Measurements from ENCODE around the gene THSD7A. TPM values are rescaled to one million over a fixed set of nuclear protein-coding genes. Genes with fewer than 3 reads are reported as not detected.

Gene THSD7A
- total and polyA plus RNA-seq, 2 donors from 2014 or later: 5.1 to 24.3 TPM

- H3K27ac ChIP-seq (ENCODE audit: low read depth in 2 of 2, low read length in 2 of 2): no peak overlapping the region
- no peak for FAIRE-seq
- intact Hi-C loops (cut with DNase I): no loop called here
- H3K27me3 ChIP-seq (ENCODE audit: control insufficient read depth, insufficient read depth, low read length): no peaks in the 10 kb centered on the region
- TF ChIP-seq, protein P1, sequence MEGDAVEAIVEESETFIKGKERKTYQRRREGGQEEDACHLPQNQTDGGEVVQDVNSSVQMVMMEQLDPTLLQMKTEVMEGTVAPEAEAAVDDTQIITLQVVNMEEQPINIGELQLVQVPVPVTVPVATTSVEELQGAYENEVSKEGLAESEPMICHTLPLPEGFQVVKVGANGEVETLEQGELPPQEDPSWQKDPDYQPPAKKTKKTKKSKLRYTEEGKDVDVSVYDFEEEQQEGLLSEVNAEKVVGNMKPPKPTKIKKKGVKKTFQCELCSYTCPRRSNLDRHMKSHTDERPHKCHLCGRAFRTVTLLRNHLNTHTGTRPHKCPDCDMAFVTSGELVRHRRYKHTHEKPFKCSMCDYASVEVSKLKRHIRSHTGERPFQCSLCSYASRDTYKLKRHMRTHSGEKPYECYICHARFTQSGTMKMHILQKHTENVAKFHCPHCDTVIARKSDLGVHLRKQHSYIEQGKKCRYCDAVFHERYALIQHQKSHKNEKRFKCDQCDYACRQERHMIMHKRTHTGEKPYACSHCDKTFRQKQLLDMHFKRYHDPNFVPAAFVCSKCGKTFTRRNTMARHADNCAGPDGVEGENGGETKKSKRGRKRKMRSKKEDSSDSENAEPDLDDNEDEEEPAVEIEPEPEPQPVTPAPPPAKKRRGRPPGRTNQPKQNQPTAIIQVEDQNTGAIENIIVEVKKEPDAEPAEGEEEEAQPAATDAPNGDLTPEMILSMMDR (IDR thresholded peaks at IDR 0.05; ENCODE audit: borderline replicate concordance, extremely low read depth, insufficient read depth): no peak
- no peak overlapping the region for H3K4me3 ChIP-seq (ENCODE audit: low read length in 3 of 3)
- no peaks in the 10 kb centered on the region for H3K9me3 ChIP-seq (ENCODE audit: control insufficient read depth in 2 of 3, insufficient read depth in 1 of 3, low read length in 3 of 3)
- no peak for DNase-seq
- no peak overlapping the region for H3K9ac ChIP-seq (ENCODE audit: low read length in 3 of 3)
- H3K4me1 ChIP-seq (ENCODE audit: control insufficient read depth in 2 of 3, insufficient read depth in 2 of 3, low read depth in 1 of 3, low read length in 3 of 3): no peaks in the 10 kb centered on the region
- peaks cover 0 to 2% (median 0%) of the 10 kb centered on the region in 3 donors for H3K36me3 ChIP-seq (ENCODE audit: control insufficient read depth in 2 of 3, insufficient read depth in 3 of 3, low read length in 3 of 3)
These were observed 365.4 kb downstream of the THSD7A start for GRCh38 chr7:11466517-11467105.

- Histone ChIP-seq H3K36me3 (ENCODE audit: control insufficient read depth in 2 of 3, insufficient read depth in 3 of 3, low read length in 3 of 3) (peaks cover 0 to 2% (median 0%) of the 10 kb centered on the region in 3 donors), H3K9me3 (ENCODE audit: control insufficient read depth in 2 of 3, insufficient read depth in 1 of 3, low read length in 3 of 3) (no peaks in the 10 kb centered on the region), H3K4me3 (ENCODE audit: low read length in 3 of 3) (no peak overlapping the region), H3K4me1 (ENCODE audit: control insufficient read depth in 2 of 3, insufficient read depth in 2 of 3, low read depth in 1 of 3, low read length in 3 of 3) (no peaks in the 10 kb centered on the region), H3K27ac (ENCODE audit: low read depth in 2 of 2, low read length in 2 of 2) (no peak overlapping the region), H3K27me3 (ENCODE audit: control insufficient read depth, insufficient read depth, low read length) (no peaks in the 10 kb centered on the region), H3K9ac (ENCODE audit: low read length in 3 of 3) (no peak overlapping the region)
- intact Hi-C loops (cut with DNase I): no loop called here
- TF ChIP-seq, protein P1 (IDR thresholded peaks at IDR 0.05; ENCODE audit: borderline replicate concordance, extremely low read depth, insufficient read depth): no peak
- DNase-seq (no peak), FAIRE-seq (no peak)
These were observed 367.4 kb downstream of the THSD7A start for GRCh38 chr7:11464624-11465023.

- FAIRE-seq (no peak), DNase-seq (peak in 1 of 5 donors; percentile 28)
- H3K36me3 ChIP-seq (ENCODE audit: control insufficient read depth in 2 of 3, insufficient read depth in 3 of 3, low read length in 3 of 3): peaks cover 0 to 2% (median 0%) of the 10 kb centered on the region in 3 donors
- no peaks in the 10 kb centered on the region for H3K27me3 ChIP-seq (ENCODE audit: control insufficient read depth, insufficient read depth, low read length)
- no peak overlapping the region for H3K27ac ChIP-seq (ENCODE audit: low read depth in 2 of 2, low read length in 2 of 2)
- intact Hi-C loops (cut with DNase I): no loop called here
- TF ChIP-seq, protein P1 (IDR thresholded peaks at IDR 0.05; ENCODE audit: borderline replicate concordance, extremely low read depth, insufficient read depth): no peak
- H3K4me1 ChIP-seq (ENCODE audit: control insufficient read depth in 2 of 3, insufficient read depth in 2 of 3, low read depth in 1 of 3, low read length in 3 of 3): no peaks in the 10 kb centered on the region
- H3K4me3 ChIP-seq (ENCODE audit: low read length in 3 of 3): no peak overlapping the region
- no peaks in the 10 kb centered on the region for H3K9me3 ChIP-seq (ENCODE audit: control insufficient read depth in 2 of 3, insufficient read depth in 1 of 3, low read length in 3 of 3)
- no peak overlapping the region for H3K9ac ChIP-seq (ENCODE audit: low read length in 3 of 3)
These were observed 370.1 kb downstream of the THSD7A start for GRCh38 chr7:11461946-11462345.
